Measurements from ENCODE around the gene GHRHR.

GHRHR gene

DNA sequence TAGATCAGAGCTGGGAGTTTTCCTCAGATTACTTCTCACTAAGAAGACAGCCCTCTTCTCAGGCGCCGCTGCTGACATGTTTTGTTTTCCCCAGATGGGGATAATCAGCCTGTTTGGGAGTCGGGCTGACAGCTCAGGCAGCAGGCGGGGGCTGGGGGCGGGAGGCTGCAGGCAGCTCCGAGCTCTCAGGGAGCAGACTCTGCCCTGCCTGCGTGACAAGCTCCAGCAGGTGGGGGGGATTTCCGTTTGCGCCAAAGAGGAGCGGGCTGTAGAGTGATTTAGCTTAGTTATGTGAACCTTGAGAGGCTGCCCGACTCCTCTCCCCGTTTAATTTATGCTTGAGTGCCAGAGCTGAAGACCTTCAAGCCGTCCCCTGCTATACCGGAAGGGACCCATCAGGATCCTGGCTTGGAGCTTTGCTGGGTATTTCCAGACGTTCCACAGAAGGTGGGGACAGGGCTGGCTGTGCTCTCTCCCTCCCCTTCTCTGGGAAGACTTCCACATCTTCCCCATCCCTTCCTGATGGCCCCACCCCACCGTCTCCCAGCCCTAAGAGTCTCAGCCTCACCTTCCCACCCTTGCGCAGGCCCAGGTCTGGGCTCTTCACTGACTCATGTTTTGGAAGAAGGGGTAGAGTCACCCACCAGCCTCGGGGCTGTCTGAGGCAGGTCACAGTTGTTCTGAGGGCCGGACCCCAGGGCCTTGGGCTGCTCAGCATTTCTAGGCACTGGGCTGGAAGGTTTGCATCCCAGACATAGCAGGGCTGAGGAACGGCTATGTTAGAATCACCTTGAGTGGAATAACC is 63.6 kb downstream of the GHRHR start:
- Histone ChIP-seq H3K27me3 (replicated peaks) (no peaks in the 10 kb centered on the region), H3K36me3 (replicated peaks) (no peaks in the 10 kb centered on the region), H3K4me3 (ENCODE audit: low read depth, low read length) (no peak overlapping the region), H3K27ac (no peak overlapping the region)
- in situ Hi-C loops (cut with HindIII; ENCODE audit: low pct_ligation_motif_present, low sequenced_read_pairs), result no loop called here
- TF ChIP-seq, protein P1, sequence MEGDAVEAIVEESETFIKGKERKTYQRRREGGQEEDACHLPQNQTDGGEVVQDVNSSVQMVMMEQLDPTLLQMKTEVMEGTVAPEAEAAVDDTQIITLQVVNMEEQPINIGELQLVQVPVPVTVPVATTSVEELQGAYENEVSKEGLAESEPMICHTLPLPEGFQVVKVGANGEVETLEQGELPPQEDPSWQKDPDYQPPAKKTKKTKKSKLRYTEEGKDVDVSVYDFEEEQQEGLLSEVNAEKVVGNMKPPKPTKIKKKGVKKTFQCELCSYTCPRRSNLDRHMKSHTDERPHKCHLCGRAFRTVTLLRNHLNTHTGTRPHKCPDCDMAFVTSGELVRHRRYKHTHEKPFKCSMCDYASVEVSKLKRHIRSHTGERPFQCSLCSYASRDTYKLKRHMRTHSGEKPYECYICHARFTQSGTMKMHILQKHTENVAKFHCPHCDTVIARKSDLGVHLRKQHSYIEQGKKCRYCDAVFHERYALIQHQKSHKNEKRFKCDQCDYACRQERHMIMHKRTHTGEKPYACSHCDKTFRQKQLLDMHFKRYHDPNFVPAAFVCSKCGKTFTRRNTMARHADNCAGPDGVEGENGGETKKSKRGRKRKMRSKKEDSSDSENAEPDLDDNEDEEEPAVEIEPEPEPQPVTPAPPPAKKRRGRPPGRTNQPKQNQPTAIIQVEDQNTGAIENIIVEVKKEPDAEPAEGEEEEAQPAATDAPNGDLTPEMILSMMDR (IDR thresholded peaks at IDR 0.05; ENCODE audit: low read depth, low read length, missing control alignments), result no peak
- DNase-seq, result no peak

DNA sequence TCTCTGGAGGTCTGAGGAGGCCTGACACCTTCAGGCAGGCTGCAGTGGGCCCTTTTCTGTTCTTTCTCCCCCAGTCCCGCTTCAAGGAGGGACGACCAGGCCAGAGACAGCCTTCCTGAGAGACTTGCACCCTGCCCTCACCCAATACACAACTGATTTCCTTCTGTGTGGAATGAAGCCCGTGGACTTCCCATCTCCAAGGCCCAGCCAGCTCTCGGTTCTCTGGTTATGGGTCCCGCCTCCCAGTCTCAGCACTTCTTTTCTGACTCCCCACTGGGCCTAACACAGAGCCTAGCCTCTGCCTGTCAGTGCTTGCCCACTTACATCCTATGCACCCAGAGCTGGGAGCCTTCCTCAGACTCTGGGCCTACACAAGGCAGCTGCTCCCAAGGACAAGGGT is 64.3 kb downstream of the GHRHR start:
- no peak for DNase-seq
- Histone ChIP-seq H3K36me3 (replicated peaks) (no peaks in the 10 kb centered on the region), H3K4me3 (ENCODE audit: low read depth, low read length) (no peak overlapping the region), H3K27ac (no peak overlapping the region), H3K27me3 (replicated peaks) (no peaks in the 10 kb centered on the region)
- TF ChIP-seq, protein P1 (IDR thresholded peaks at IDR 0.05; ENCODE audit: low read depth, low read length, missing control alignments), result no peak
- in situ Hi-C loops (cut with HindIII; ENCODE audit: low pct_ligation_motif_present, low sequenced_read_pairs), result no loop called here

DNA sequence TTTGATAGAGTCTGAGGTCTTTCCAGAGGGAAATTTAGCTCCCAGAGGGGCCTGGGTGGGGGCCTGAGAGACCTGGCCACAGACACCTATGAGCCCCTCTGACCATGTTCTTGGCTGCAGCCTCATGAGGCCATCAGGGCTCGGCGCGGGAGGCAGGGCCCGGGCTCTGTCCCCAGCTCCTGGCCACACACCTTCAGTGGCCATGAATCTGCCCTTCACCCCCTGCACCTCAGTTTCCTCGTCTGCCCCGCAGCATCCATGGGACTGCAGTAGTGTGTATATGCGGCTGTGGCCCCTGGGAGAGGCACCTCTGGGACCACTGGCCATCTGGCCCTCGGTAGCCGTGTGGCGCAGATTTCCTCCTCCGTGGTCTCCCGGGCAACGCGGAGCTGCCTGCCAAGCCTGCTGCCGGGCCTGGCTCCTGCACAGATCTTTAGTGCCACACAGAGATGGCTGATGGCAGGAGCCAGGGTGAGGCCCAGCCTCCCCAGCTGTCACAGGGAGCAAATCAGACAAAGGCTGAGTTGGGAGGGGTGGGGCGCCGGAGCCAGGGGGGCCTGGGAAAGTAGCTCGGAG is 64.8 kb downstream of the GHRHR start:
- no peaks in the 10 kb centered on the region for H3K27me3 ChIP-seq (replicated peaks)

More for the DNA sequence above, 64.8 kb downstream of the GHRHR start:
- DNase-seq, result no peak
- TF ChIP-seq, protein P1 (IDR thresholded peaks at IDR 0.05; ENCODE audit: low read depth, low read length, missing control alignments), result no peak
- Histone ChIP-seq H3K27ac (no peak overlapping the region), H3K36me3 (replicated peaks) (no peaks in the 10 kb centered on the region), H3K4me3 (ENCODE audit: low read depth, low read length) (no peak overlapping the region)
- in situ Hi-C loops (cut with HindIII; ENCODE audit: low pct_ligation_motif_present, low sequenced_read_pairs), result no loop called here
